ENCODE data around the gene CCDC134.

DNA sequence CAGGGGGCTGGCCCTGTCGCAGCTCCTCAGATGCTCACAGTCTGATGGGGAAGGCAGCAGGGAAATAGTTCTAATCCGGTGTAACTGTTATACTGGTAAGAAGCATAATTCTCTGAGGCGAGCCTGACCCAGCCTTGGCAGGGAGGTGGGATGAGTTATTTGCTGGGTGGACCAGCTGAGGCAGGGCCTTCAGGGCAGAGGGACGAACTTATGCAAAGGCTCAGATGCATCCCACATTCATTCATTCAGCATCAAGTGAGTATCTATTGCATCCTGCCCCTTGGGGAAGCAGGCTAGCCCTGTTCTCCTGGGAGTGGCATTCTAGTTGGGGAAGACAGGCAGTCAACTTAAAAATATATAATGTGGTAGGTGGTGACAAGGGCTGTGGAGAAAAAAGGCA, 18.8 kb downstream of the CCDC134 start:
- TF ChIP-seq, protein P1, sequence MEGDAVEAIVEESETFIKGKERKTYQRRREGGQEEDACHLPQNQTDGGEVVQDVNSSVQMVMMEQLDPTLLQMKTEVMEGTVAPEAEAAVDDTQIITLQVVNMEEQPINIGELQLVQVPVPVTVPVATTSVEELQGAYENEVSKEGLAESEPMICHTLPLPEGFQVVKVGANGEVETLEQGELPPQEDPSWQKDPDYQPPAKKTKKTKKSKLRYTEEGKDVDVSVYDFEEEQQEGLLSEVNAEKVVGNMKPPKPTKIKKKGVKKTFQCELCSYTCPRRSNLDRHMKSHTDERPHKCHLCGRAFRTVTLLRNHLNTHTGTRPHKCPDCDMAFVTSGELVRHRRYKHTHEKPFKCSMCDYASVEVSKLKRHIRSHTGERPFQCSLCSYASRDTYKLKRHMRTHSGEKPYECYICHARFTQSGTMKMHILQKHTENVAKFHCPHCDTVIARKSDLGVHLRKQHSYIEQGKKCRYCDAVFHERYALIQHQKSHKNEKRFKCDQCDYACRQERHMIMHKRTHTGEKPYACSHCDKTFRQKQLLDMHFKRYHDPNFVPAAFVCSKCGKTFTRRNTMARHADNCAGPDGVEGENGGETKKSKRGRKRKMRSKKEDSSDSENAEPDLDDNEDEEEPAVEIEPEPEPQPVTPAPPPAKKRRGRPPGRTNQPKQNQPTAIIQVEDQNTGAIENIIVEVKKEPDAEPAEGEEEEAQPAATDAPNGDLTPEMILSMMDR (conservative IDR thresholded peaks at IDR 0.05 in 1 of 2, IDR thresholded peaks at IDR 0.05 in 1 of 2; ENCODE audit: low read depth in 1 of 2, low read length in 2 of 2), result no peak
- TF ChIP-seq EZH2 (IDR thresholded peaks at IDR 0.05; ENCODE audit: low read length, missing control alignments), result no peak
